Heart right ventricle (tissue), 16 donors: ENCODE measurements around the gene FAM180A. TPM values are rescaled to one million over a fixed set of nuclear protein-coding genes. Genes with fewer than 3 reads are reported as not detected.

ENCODE experiments used
- ATAC-seq, 8 donors: fragments of 200-7000 bp; cut with Tn5 transposase; one replicate each; pipeline ENCODE4 v1.9.1; 2020; ENCODE audit warnings: mild to moderate bottlenecking in 8 of 8, moderate library complexity in 8 of 8, moderate number of reproducible peaks in 1 of 8
- DNase-seq, 2 donors: peaks; one replicate each; pipeline ENCODE4 v3.0.0-alpha.2; 2020
- H3K27ac ChIP-seq, 10 donors: fragments of 200-600 bp; sonication (generic) in 2 of 10; one replicate each; pipeline versions ENCODE4 v1.5.0 to v1.8.0; 2020 to 2022; ENCODE audit warnings: mild to moderate bottlenecking in 3 of 10
- H3K27me3 ChIP-seq, 7 donors: fragments of 200-600 bp; one replicate each; pipeline ENCODE4 v1.8.0; 2021 to 2022; ENCODE audit warnings: mild to moderate bottlenecking in 2 of 7
- H3K36me3 ChIP-seq, 9 donors: fragments of 200-600 bp; sonication (generic) in 1 of 9; one replicate each; pipeline versions ENCODE4 v1.5.0 to v1.8.0; 2020 to 2022; ENCODE audit warnings: mild to moderate bottlenecking in 2 of 9
- H3K4me1 ChIP-seq, 9 donors: fragments of 200-600 bp; sonication (generic) in 1 of 9; one replicate each; pipeline versions ENCODE4 v1.5.0 to v1.8.0; 2020 to 2022; ENCODE audit warnings: mild to moderate bottlenecking in 4 of 9
- H3K4me3 ChIP-seq, 10 donors: fragments of 200-600 bp; sonication (generic) in 2 of 10; one replicate each; pipeline versions ENCODE4 v1.5.0 to v1.8.0; 2020 to 2022; ENCODE audit warnings: mild to moderate bottlenecking in 7 of 10, moderate library complexity in 2 of 10
- H3K9me3 ChIP-seq, 11 donors: fragments of 200-600 bp in 10 of 11; sonication (generic) in 2 of 11; one replicate each; pipeline versions ENCODE4 v1.5.0 to v1.8.0; 2013 to 2022; ENCODE audit warnings: mild to moderate bottlenecking in 2 of 11, control low read depth in 1 of 11, moderate library complexity in 1 of 11
- WGBS, 2 donors: extraction: QIAGEN DNeasy Blood & Tissue Kit; methylation state at CpG; one replicate each; pipeline ENCODE4 v1.1.7; 2013; ENCODE audit warnings: inconsistent platforms in 1 of 2; 5-methylcytosine and 5-hydroxymethylcytosine counted together
- intact Hi-C, 10 donors: fragments of 100-400 bp; cut with DNase I; formaldehyde crosslinking; loops; one replicate each; pipeline versions ENCODE4 v1.11.1 to v1.14.2; 2022
- polyA plus RNA-seq, 2 donors: library from polyadenylated mRNA; stranded (reverse); fragments of 200-250 nt; gene quantifications; one replicate each; pipeline ENCODE4 v1.2.3, GENCODE V29; 2013
- total RNA-seq, 10 donors: library from RNA; stranded (reverse); fragmentation: NEBNext Ultra II Directional in 3 of 10; extraction: Animal tissue kit (Norgen Biotek cat#: 25700) in 3 of 10; gene quantifications; one replicate each; pipeline versions ENCODE4 v1.2.1 to v1.2.4, GENCODE V29; 2021 to 2023
- TF ChIP-seq, protein P1 (sequence below), 9 donors: fragments of 200-600 bp; sonication (generic) in 2 of 9; IDR thresholded peaks; one replicate each; pipeline versions ENCODE4 v1.5.0 to v1.8.0; 2021 to 2022; ENCODE audit warnings: antibody characterized with exemption in 9 of 9, mild to moderate bottlenecking in 5 of 9, moderate library complexity in 1 of 9
- donor health status: Arrhythmogenic right ventricular cardiomyopathy.
- donor health status: ischemic (EF 13 %, LVEDD 7.1; RV severe dilation, severe dysfunction).
- donor health status: healthy with polysubstance abuse.
- donor health status: DM: no; HTN: yes; CAD: no.
- donor health status: DM: no; HTN: no; CAD: no.
- donor health status: ischemic (EF 25% LVEDD 6.9; RV normal size, moderate dysfunction).
- donor health status: ischemic (EF 25% LVEDD 5.7; RV mildly dilated, moderate dysfunction).
- donor health status: healthy.
- donor health status: DM: yes; HTN: yes; CAD: no.
- donor health status: Ischemic cardiomyopathy.
- donor health status: ischemic (EF 35%, LVEDD 5.7; RV mildly dilated, moderate dysfunction).
- donor health status: nonischemic (EF 11% LVEDD 7.7; RV severe dilation, severe dysfunction).
- donor health status: DM: yes; HTN: yes; CAD: no.
- donor health status: PGD.
- donor health status: ischemic (EF 29% LVEDD 5.4; RV normal size, mild dysfunction).
- donor health status: nonischemic (EF 23%, LVEDD 6.1; RV moderate dilation, normal function).

The FAM180A gene
- total and polyA plus RNA-seq, 12 donors = 2.0 to 47.6 (median 17.1) TPM

DNA sequence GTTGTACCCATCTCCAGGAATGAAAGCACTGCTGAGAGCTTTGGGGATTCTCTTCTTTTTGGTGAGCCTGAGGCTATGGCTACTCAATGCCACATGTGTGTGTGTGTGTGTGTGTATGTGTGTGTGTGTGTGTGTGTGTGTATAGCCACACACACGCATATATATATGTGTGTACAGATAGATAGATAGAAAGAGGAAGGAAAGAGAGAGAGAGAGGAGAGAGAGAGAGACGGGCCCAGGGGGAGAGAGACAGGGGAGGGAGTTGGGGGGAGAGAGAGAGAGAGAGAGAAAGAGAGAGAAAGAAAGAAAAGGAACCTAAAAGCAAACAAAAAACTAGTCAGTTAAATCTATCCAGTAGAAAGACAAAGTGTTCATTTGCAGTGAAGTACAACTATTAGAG is 28.9 kb downstream of the FAM180A start:
- Histone ChIP-seq H3K36me3 (no peaks in the 10 kb centered on the region), H3K4me3 (no peak overlapping the region), H3K27me3 (no peaks in the 10 kb centered on the region), H3K27ac (no peak overlapping the region), H3K9me3 (no peaks in the 10 kb centered on the region), H3K4me1 (peaks cover 0 to 17% (median 0%) of the 10 kb centered on the region in 9 donors)
- TF ChIP-seq, protein P1, sequence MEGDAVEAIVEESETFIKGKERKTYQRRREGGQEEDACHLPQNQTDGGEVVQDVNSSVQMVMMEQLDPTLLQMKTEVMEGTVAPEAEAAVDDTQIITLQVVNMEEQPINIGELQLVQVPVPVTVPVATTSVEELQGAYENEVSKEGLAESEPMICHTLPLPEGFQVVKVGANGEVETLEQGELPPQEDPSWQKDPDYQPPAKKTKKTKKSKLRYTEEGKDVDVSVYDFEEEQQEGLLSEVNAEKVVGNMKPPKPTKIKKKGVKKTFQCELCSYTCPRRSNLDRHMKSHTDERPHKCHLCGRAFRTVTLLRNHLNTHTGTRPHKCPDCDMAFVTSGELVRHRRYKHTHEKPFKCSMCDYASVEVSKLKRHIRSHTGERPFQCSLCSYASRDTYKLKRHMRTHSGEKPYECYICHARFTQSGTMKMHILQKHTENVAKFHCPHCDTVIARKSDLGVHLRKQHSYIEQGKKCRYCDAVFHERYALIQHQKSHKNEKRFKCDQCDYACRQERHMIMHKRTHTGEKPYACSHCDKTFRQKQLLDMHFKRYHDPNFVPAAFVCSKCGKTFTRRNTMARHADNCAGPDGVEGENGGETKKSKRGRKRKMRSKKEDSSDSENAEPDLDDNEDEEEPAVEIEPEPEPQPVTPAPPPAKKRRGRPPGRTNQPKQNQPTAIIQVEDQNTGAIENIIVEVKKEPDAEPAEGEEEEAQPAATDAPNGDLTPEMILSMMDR (IDR thresholded peaks at IDR 0.05) = no peak
- DNase-seq = no peak
- no peak for ATAC-seq
- intact Hi-C loops = no loop called here
- 36 to 37% methylated on average over 2 of the region's 2 CpGs for WGBS, 2 donors

DNA sequence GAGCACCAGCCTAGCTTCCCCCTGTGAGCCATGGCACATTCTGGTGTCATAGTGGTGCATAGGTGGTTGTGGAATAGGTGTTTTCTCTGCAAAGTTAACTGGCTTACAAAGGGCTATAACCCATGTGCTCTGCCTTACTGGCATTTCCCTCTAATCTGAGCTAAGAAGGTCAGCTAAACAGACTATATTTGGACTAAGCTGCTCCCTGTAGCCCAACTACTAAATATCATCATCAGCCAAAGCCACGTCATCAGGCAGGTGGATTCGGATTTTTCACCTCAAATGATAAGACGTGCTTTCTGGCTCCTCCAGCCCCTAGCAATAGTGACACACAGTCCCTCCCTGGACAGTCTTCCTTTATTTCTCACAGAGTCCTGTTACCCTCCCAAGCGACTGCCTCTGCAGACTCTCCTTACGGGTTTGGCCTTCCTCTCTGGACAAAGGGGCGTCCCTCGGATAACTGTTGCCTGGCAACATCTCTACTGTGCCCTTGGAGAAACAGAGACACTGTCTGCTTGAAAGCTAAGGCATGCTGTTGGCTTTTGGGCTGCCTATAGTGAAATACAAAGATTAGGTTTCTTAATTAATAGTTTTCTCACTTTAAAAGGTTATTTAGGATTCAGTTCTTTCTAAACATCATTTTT is 29.7 kb downstream of the FAM180A start:
- H3K4me3 ChIP-seq = no peak overlapping the region
- TF ChIP-seq, protein P1 (IDR thresholded peaks at IDR 0.05) = no peak
- intact Hi-C loops = no loop called here
- peaks cover 0 to 17% (median 0%) of the 10 kb centered on the region in 9 donors for H3K4me1 ChIP-seq
- H3K36me3 ChIP-seq = no peaks in the 10 kb centered on the region
- ATAC-seq (peak in 6 of 8 donors; percentile 39 to 74 (median 60)), DNase-seq (no peak)
- no peaks in the 10 kb centered on the region for H3K9me3 ChIP-seq
- 27 to 41% methylated on average over 7 of the region's 7 CpGs for WGBS, 2 donors
- no peak overlapping the region for H3K27ac ChIP-seq
- no peaks in the 10 kb centered on the region for H3K27me3 ChIP-seq

DNA sequence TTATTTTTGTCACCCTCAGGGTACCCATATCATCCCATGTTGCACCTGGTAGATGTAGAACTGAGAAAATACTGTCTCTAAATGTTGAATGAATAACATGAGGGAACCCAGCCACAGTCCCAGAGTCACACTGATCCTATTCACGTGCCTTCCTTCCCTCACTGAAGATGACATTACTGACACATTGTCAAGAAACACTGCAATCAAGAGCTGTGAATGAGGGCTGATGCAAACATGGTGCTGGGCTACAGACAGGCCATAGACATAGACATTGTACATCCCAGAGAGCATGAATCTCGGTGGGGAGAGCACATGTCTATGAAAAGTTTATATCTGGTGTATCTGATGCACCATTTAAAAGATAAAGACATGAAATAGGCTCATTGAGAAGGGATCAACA is 30.4 kb downstream of the FAM180A start:
- no peak overlapping the region for H3K27ac ChIP-seq
- H3K27me3 ChIP-seq = no peaks in the 10 kb centered on the region
- peaks cover 0 to 21% (median 2%) of the 10 kb centered on the region in 9 donors for H3K4me1 ChIP-seq
- H3K9me3 ChIP-seq = no peaks in the 10 kb centered on the region
- 93% methylated on average over 2 of the region's 2 CpGs for WGBS, 2 donors
- DNase-seq (no peak), ATAC-seq (no peak)
- intact Hi-C loops = no loop called here
- H3K4me3 ChIP-seq = no peak overlapping the region
- TF ChIP-seq, protein P1 (IDR thresholded peaks at IDR 0.05) = no peak
- H3K36me3 ChIP-seq = no peaks in the 10 kb centered on the region

DNA sequence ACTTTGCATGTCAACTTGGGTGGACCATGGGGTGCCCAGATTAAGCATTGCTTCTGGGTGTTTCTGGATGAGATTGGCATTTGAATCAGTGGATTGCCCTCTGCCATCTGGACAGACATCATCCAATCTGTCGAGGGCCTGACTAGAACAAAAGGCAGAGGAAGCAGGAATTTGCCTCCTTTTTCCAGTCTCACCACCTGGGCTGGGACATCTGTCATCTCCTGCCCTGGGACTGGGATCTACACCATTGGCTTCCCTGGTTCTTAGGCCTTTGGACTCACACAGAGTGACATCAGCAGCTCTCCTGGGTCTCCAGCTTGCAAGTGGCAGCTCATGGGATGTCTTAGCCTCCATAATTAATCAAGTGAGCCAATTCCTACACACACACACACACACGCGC is 30.9 kb downstream of the FAM180A start:
- WGBS, 2 donors = 83 to 84% methylated on average over 3 of the region's 3 CpGs

More for the DNA sequence above, 30.9 kb downstream of the FAM180A start:
- no peak overlapping the region for H3K4me3 ChIP-seq
- H3K36me3 ChIP-seq = no peaks in the 10 kb centered on the region
- DNase-seq (no peak), ATAC-seq (no peak)
- H3K4me1 ChIP-seq = peaks cover 0 to 26% (median 6%) of the 10 kb centered on the region in 9 donors
- TF ChIP-seq, protein P1 (IDR thresholded peaks at IDR 0.05) = no peak
- H3K27me3 ChIP-seq = no peaks in the 10 kb centered on the region
- H3K27ac ChIP-seq = no peak overlapping the region
- intact Hi-C loops = no loop called here
- H3K9me3 ChIP-seq = no peaks in the 10 kb centered on the region
